ENCODE measurements around the gene IL1F10. TPM values are rescaled to one million over a fixed set of nuclear protein-coding genes. Genes with fewer than 3 reads are reported as not detected.

IL1F10 gene
- total and polyA plus RNA-seq, 8 donors: not detected

- Histone ChIP-seq H3K4me1 (peaks cover 7 to 17% (median 14%) of the 10 kb centered on the region in 4 donors), H3K36me3 (no peaks in the 10 kb centered on the region), H3K9me3 (peaks cover 0 to 4% (median 0%) of the 10 kb centered on the region in 4 donors), H3K4me3 (no peak overlapping the region), H3K27me3 (no peaks in the 10 kb centered on the region), H3K27ac (no peak overlapping the region)
- 58 to 79% (median 75%) methylated on average over 8 of the region's 8 CpGs for WGBS, 5 donors
- TF ChIP-seq EP300 (IDR thresholded peaks at IDR 0.05) (no peak), CTCF (IDR thresholded peaks at IDR 0.05) (no peak), POLR2AphosphoS5 (IDR thresholded peaks at IDR 0.05) (no peak), POLR2A (IDR thresholded peaks at IDR 0.05) (no peak)
- DNase-seq: no peak
- intact Hi-C loops (cut with DNase I; ENCODE audit: low total_unique reads): no loop called here
Measured at GRCh38 chr2:113083296-113083695, 15.5 kb downstream of the IL1F10 start.

GRCh38 chr2:113084249-113085000, 16.7 kb downstream of the IL1F10 start:
- Histone ChIP-seq H3K36me3 (no peaks in the 10 kb centered on the region), H3K27ac (no peak overlapping the region), H3K9me3 (peaks cover 0 to 4% (median 0%) of the 10 kb centered on the region in 4 donors), H3K4me1 (peaks cover 0 to 14% (median 6%) of the 10 kb centered on the region in 4 donors), H3K4me3 (no peak overlapping the region), H3K27me3 (no peaks in the 10 kb centered on the region)
- TF ChIP-seq POLR2AphosphoS5 (IDR thresholded peaks at IDR 0.05) (no peak), CTCF (IDR thresholded peaks at IDR 0.05) (peak in 3 of 7 experiments; percentile 20 to 43 (median 40)), EP300 (IDR thresholded peaks at IDR 0.05) (no peak)
- intact Hi-C loops (cut with DNase I; ENCODE audit: low total_unique reads): no loop called here
- WGBS, 5 donors: 19 to 35% (median 26%) methylated on average over 5 of the region's 5 CpGs
- peak in 1 of 2 donors; percentile 31 for DNase-seq

GRCh38 chr2:113085542-113085941, 17.8 kb downstream of the IL1F10 start:
- Histone ChIP-seq H3K36me3 (no peaks in the 10 kb centered on the region), H3K9me3 (peaks cover 0 to 4% (median 0%) of the 10 kb centered on the region in 4 donors), H3K4me1 (peaks cover 0 to 6% (median 0%) of the 10 kb centered on the region in 4 donors), H3K4me3 (no peak overlapping the region), H3K27ac (no peak overlapping the region), H3K27me3 (no peaks in the 10 kb centered on the region)
- WGBS, 5 donors: 37 to 65% (median 54%) methylated on average over 2 of the region's 2 CpGs
- DNase-seq: peak in 1 of 2 donors; percentile 41
- no peak for TF ChIP-seq POLR2AphosphoS5 (IDR thresholded peaks at IDR 0.05)
- no peak for TF ChIP-seq CTCF (IDR thresholded peaks at IDR 0.05)
- no peak for TF ChIP-seq POLR2A (IDR thresholded peaks at IDR 0.05)
- no peak for TF ChIP-seq EP300 (IDR thresholded peaks at IDR 0.05)
- intact Hi-C loops (cut with DNase I; ENCODE audit: low total_unique reads): no loop called here

- no peak for DNase-seq
- Histone ChIP-seq H3K27me3 (no peaks in the 10 kb centered on the region), H3K4me3 (no peak overlapping the region), H3K9me3 (peaks cover 0 to 4% (median 0%) of the 10 kb centered on the region in 4 donors), H3K27ac (no peak overlapping the region), H3K36me3 (no peaks in the 10 kb centered on the region), H3K4me1 (peaks cover 0 to 6% (median 0%) of the 10 kb centered on the region in 4 donors)
- no peak for TF ChIP-seq CTCF (IDR thresholded peaks at IDR 0.05)
- no peak for TF ChIP-seq POLR2AphosphoS5 (IDR thresholded peaks at IDR 0.05)
- no peak for TF ChIP-seq POLR2A (IDR thresholded peaks at IDR 0.05)
- TF ChIP-seq EP300 (IDR thresholded peaks at IDR 0.05): no peak
- intact Hi-C loops (cut with DNase I; ENCODE audit: low total_unique reads): no loop called here
Measured at GRCh38 chr2:113088213-113088992, 20.6 kb downstream of the IL1F10 start.
